ENCODE data around the gene SPTLC1. TPM values are rescaled to one million over a fixed set of nuclear protein-coding genes. Genes with fewer than 3 reads are reported as not detected.
A peak's percentile ranks its signal among the peaks of the same experiment; 100 is the strongest.

SPTLC1 gene
- total RNA-seq, 1 donor from 2014 or later = 60.2 TPM

GRCh38 chr9:92057226-92057625 lies 58.0 kb downstream of the SPTLC1 start:
- Mint-ChIP-seq H3K27ac (no peak overlapping the region), H3K9me3 (peaks cover 18% of the 10 kb centered on the region), H3K27me3 (ENCODE audit: insufficient read depth) (no peaks in the 10 kb centered on the region), H3K4me3 (no peak overlapping the region), H3K4me1 (ENCODE audit: low read depth) (peaks cover 23% of the 10 kb centered on the region), H3K36me3 (ENCODE audit: low read depth) (peaks cover 54% of the 10 kb centered on the region)
- intact Hi-C loops (cut with micrococcal nuclease) = no loop called here
- DNase-seq (ENCODE audit: low spot score) = no peak

GRCh38 chr9:92055624-92056023 lies 59.6 kb downstream of the SPTLC1 start:
- H3K9me3 Mint-ChIP-seq = peaks cover 4% of the 10 kb centered on the region
- peak overlapping the region; percentile 42 for H3K27ac Mint-ChIP-seq
- peaks cover 44% of the 10 kb centered on the region for H3K36me3 Mint-ChIP-seq (ENCODE audit: low read depth)
- intact Hi-C loops (cut with micrococcal nuclease) = no loop called here
- no peak for DNase-seq (ENCODE audit: low spot score)
- no peaks in the 10 kb centered on the region for H3K27me3 Mint-ChIP-seq (ENCODE audit: insufficient read depth)
- H3K4me3 Mint-ChIP-seq = no peak overlapping the region
- H3K4me1 Mint-ChIP-seq (ENCODE audit: low read depth) = peaks cover 23% of the 10 kb centered on the region

GRCh38 chr9:92048924-92049625 lies 66.1 kb downstream of the SPTLC1 start:
- DNase-seq (ENCODE audit: low spot score) = no peak
- intact Hi-C loops (cut with micrococcal nuclease) = loop anchor here (5.0 kb wide), 1 partner anchor 922 kb away; no protein-coding TSS in a partner anchor
- H3K27me3 Mint-ChIP-seq (ENCODE audit: insufficient read depth) = no peaks in the 10 kb centered on the region
- no peak overlapping the region for H3K27ac Mint-ChIP-seq
- no peak overlapping the region for H3K4me3 Mint-ChIP-seq
- H3K36me3 Mint-ChIP-seq (ENCODE audit: low read depth) = peaks cover 54% of the 10 kb centered on the region
- no peaks in the 10 kb centered on the region for H3K4me1 Mint-ChIP-seq (ENCODE audit: low read depth)
- peaks cover 4% of the 10 kb centered on the region for H3K9me3 Mint-ChIP-seq

- Mint-ChIP-seq H3K36me3 (ENCODE audit: low read depth) (peaks cover 63% of the 10 kb centered on the region), H3K27me3 (ENCODE audit: insufficient read depth) (no peaks in the 10 kb centered on the region), H3K9me3 (peaks cover 20% of the 10 kb centered on the region), H3K4me1 (ENCODE audit: low read depth) (no peaks in the 10 kb centered on the region), H3K4me3 (no peak overlapping the region), H3K27ac (no peak overlapping the region)
- intact Hi-C loops (cut with micrococcal nuclease) = loop anchor here (5.0 kb wide), 1 partner anchor 920 kb away; no protein-coding TSS in a partner anchor
- DNase-seq (ENCODE audit: low spot score) = no peak
Observed at GRCh38 chr9:92047500-92047899, 67.7 kb downstream of the SPTLC1 start.

GRCh38 chr9:92046676-92047075 lies 68.5 kb downstream of the SPTLC1 start:
- intact Hi-C loops (cut with micrococcal nuclease) = loop anchor here (5.0 kb wide), 1 partner anchor 919 kb away; no protein-coding TSS in a partner anchor
- Mint-ChIP-seq H3K4me3 (no peak overlapping the region), H3K27ac (no peak overlapping the region), H3K9me3 (peaks cover 28% of the 10 kb centered on the region), H3K4me1 (ENCODE audit: low read depth) (no peaks in the 10 kb centered on the region), H3K36me3 (ENCODE audit: low read depth) (peaks cover 67% of the 10 kb centered on the region), H3K27me3 (ENCODE audit: insufficient read depth) (no peaks in the 10 kb centered on the region)
- DNase-seq (ENCODE audit: low spot score) = no peak

GRCh38 chr9:92044936-92045335 lies 70.3 kb downstream of the SPTLC1 start:
- Mint-ChIP-seq H3K4me3 (no peak overlapping the region), H3K9me3 (peaks cover 28% of the 10 kb centered on the region), H3K4me1 (ENCODE audit: low read depth) (no peaks in the 10 kb centered on the region), H3K27me3 (ENCODE audit: insufficient read depth) (no peaks in the 10 kb centered on the region), H3K36me3 (ENCODE audit: low read depth) (peaks cover 70% of the 10 kb centered on the region), H3K27ac (no peak overlapping the region)
- DNase-seq (ENCODE audit: low spot score) = no peak
- intact Hi-C loops (cut with micrococcal nuclease) = loop anchor here (2.0 to 5.0 kb wide), 2 partner anchors 56 to 918 kb away; no protein-coding TSS in a partner anchor

- H3K27me3 Mint-ChIP-seq (ENCODE audit: insufficient read depth) = no peaks in the 10 kb centered on the region
- peaks cover 62% of the 10 kb centered on the region for H3K36me3 Mint-ChIP-seq (ENCODE audit: low read depth)
- intact Hi-C loops (cut with micrococcal nuclease) = no loop called here
- no peak for DNase-seq (ENCODE audit: low spot score)
- no peak overlapping the region for H3K27ac Mint-ChIP-seq
- peaks cover 28% of the 10 kb centered on the region for H3K9me3 Mint-ChIP-seq
- H3K4me1 Mint-ChIP-seq (ENCODE audit: low read depth) = no peaks in the 10 kb centered on the region
- H3K4me3 Mint-ChIP-seq = no peak overlapping the region
Observed at GRCh38 chr9:92043002-92043401, 72.2 kb downstream of the SPTLC1 start.

GRCh38 chr9:92042260-92042659 lies 73.0 kb downstream of the SPTLC1 start:
- Mint-ChIP-seq H3K4me1 (ENCODE audit: low read depth) (no peaks in the 10 kb centered on the region), H3K27ac (no peak overlapping the region), H3K4me3 (no peak overlapping the region), H3K36me3 (ENCODE audit: low read depth) (peaks cover 64% of the 10 kb centered on the region), H3K9me3 (peaks cover 28% of the 10 kb centered on the region), H3K27me3 (ENCODE audit: insufficient read depth) (no peaks in the 10 kb centered on the region)
- no peak for DNase-seq (ENCODE audit: low spot score)
- intact Hi-C loops (cut with micrococcal nuclease) = no loop called here

GRCh38 chr9:92036756-92037155 lies 78.5 kb downstream of the SPTLC1 start:
- intact Hi-C loops (cut with micrococcal nuclease) = no loop called here
- Mint-ChIP-seq H3K27me3 (ENCODE audit: insufficient read depth) (no peaks in the 10 kb centered on the region), H3K36me3 (ENCODE audit: low read depth) (peaks cover 48% of the 10 kb centered on the region)

GRCh38 chr9:92036411-92036746 lies 78.8 kb downstream of the SPTLC1 start:
- H3K27me3 Mint-ChIP-seq (ENCODE audit: insufficient read depth) = no peaks in the 10 kb centered on the region
- no peak for DNase-seq (ENCODE audit: low spot score)
- no peaks in the 10 kb centered on the region for H3K9me3 Mint-ChIP-seq
- no peak overlapping the region for H3K4me3 Mint-ChIP-seq
- intact Hi-C loops (cut with micrococcal nuclease) = no loop called here
- H3K27ac Mint-ChIP-seq = peak overlapping the region; percentile 29
- no peaks in the 10 kb centered on the region for H3K4me1 Mint-ChIP-seq (ENCODE audit: low read depth)
- H3K36me3 Mint-ChIP-seq (ENCODE audit: low read depth) = peaks cover 46% of the 10 kb centered on the region

More at GRCh38 chr9:92036756-92037155, 78.5 kb downstream of the SPTLC1 start:
- H3K9me3 Mint-ChIP-seq = peaks cover under 1% of the 10 kb centered on the region
- no peaks in the 10 kb centered on the region for H3K4me1 Mint-ChIP-seq (ENCODE audit: low read depth)
- H3K27ac Mint-ChIP-seq = no peak overlapping the region
- no peak overlapping the region for H3K4me3 Mint-ChIP-seq
- no peak for DNase-seq (ENCODE audit: low spot score)

GRCh38 chr9:92035687-92036410 lies 79.4 kb downstream of the SPTLC1 start:
- no peaks in the 10 kb centered on the region for H3K9me3 Mint-ChIP-seq
- DNase-seq (ENCODE audit: low spot score) = no peak
- no peaks in the 10 kb centered on the region for H3K4me1 Mint-ChIP-seq (ENCODE audit: low read depth)
- H3K36me3 Mint-ChIP-seq (ENCODE audit: low read depth) = peaks cover 46% of the 10 kb centered on the region
- intact Hi-C loops (cut with micrococcal nuclease) = no loop called here
- H3K27ac Mint-ChIP-seq = peak overlapping the region; percentile 29
- H3K4me3 Mint-ChIP-seq = no peak overlapping the region
- no peaks in the 10 kb centered on the region for H3K27me3 Mint-ChIP-seq (ENCODE audit: insufficient read depth)

GRCh38 chr9:92035146-92035545 lies 80.1 kb downstream of the SPTLC1 start:
- DNase-seq (ENCODE audit: low spot score) = no peak
- intact Hi-C loops (cut with micrococcal nuclease) = no loop called here
- peaks cover 50% of the 10 kb centered on the region for H3K36me3 Mint-ChIP-seq (ENCODE audit: low read depth)
- no peak overlapping the region for H3K27ac Mint-ChIP-seq
- no peak overlapping the region for H3K4me3 Mint-ChIP-seq
- H3K4me1 Mint-ChIP-seq (ENCODE audit: low read depth) = no peaks in the 10 kb centered on the region
- H3K27me3 Mint-ChIP-seq (ENCODE audit: insufficient read depth) = no peaks in the 10 kb centered on the region
- no peaks in the 10 kb centered on the region for H3K9me3 Mint-ChIP-seq

- Mint-ChIP-seq H3K9me3 (no peaks in the 10 kb centered on the region), H3K27me3 (ENCODE audit: insufficient read depth) (no peaks in the 10 kb centered on the region), H3K4me3 (no peak overlapping the region), H3K4me1 (ENCODE audit: low read depth) (no peaks in the 10 kb centered on the region), H3K36me3 (ENCODE audit: low read depth) (peaks cover 53% of the 10 kb centered on the region), H3K27ac (no peak overlapping the region)
- intact Hi-C loops (cut with micrococcal nuclease) = no loop called here
- DNase-seq (ENCODE audit: low spot score) = no peak
Observed at GRCh38 chr9:92033991-92034390, 81.2 kb downstream of the SPTLC1 start.

Data from activated T-helper 1 cell treated with anti-CD3 and anti-CD28 coated beads, Interleukin-12 subunit alpha, Interleukin-12 subunit beta, Interleukin-2, Interleukin-4 antibody, amounts not matched to agents 30 ng/mL and 10 ng/mL and 1 ng/mL, durations not matched to agents 14 hours and 24 hours and 36 hours (primary cell).